Metanephros (tissue), 2 donors: ENCODE results near the gene AQP9. TPM values are rescaled to one million over a fixed set of nuclear protein-coding genes. Genes with fewer than 3 reads are reported as not detected.

Source experiments
- small RNA-seq: library from RNA; depleted of rRNA; stranded (forward); fragments of <200 nt; gene quantifications from one replicate; pipeline ENCODE3, GENCODE V24; 2014; ENCODE audit warnings: low replicate concordance
- total RNA-seq: library from RNA; depleted of rRNA; stranded (reverse); fragments of >200 nt; gene quantifications from one replicate; pipeline ENCODE4 v1.2.3, GENCODE V29; 2014

AQP9 gene
- total RNA-seq: 3.2 TPM

GRCh38 chr15:58138106-58138505 lies at the start of gene AQP9:
AQP9 (plus strand) TSS chr15:58138381; CDS start chr15:58138566, 185 bp downstream.

Small RNA genes within 50 kb of the gene (small RNA-seq; reads per million reads assigned to genes)
- not detected for gene MTCO3P23

Other genes with a start within 250 kb of the AQP9 start
- 157 TPM for gene ALDH1A2, start 72.7 kb upstream of the AQP9 start, total RNA-seq